PC-9 (cell line): ENCODE measurements around the gene CAB39L. TPM values are rescaled to one million over a fixed set of nuclear protein-coding genes. Genes with fewer than 3 reads are reported as not detected.

ENCODE experiments used
- BruUV-seq: library from RNA; stranded (reverse); fragments of 400-500 nt; replicated peaks from 2 replicates; lab custom pipeline; 2021; lab: Mats Ljungman, UMichigan
- CTCF ChIA-PET: fragments of 300-600 bp; sonication (Branson Sonifier 250); formaldehyde crosslinking; loops from one replicate; lab custom pipeline; 2022; ENCODE audit warnings: antibody characterized with exemption; lab: Charles Lee
- POLR2A ChIA-PET: fragments of 300-600 bp; sonication (Branson Sonifier 250); formaldehyde crosslinking; loops from one replicate; lab custom pipeline; 2022; ENCODE audit warnings: antibody characterized with exemption; ENCODE audit not compliant: unreplicated experiment; lab: Charles Lee
- DNase-seq, 2 experiments: peaks; one replicate each; pipeline versions ENCODE4 v3.0.0 to v3.0.0-alpha.2; 2015 to 2022; ENCODE audit warnings: mixed read lengths in 1 of 2
- H2AFZ ChIP-seq: fragments of 200-600 bp; sonication (generic); 2 replicates; pipeline ENCODE4 v1.8.1; 2017; ENCODE audit warnings: antibody characterized with exemption
- H3F3A ChIP-seq: fragments of 200-600 bp; sonication (generic); 2 replicates; pipeline ENCODE4 v1.8.1; 2017; ENCODE audit warnings: antibody characterized with exemption, mild to moderate bottlenecking, low read depth; ENCODE audit not compliant: insufficient read depth
- H3K27ac ChIP-seq: fragments of 200-600 bp; sonication (generic); 2 replicates; pipeline ENCODE4 v1.6.1; 2016; ENCODE audit warnings: mixed run types
- H3K27me3 ChIP-seq: fragments of 200-600 bp; sonication (generic); 2 replicates; pipeline ENCODE4 v1.6.1; 2016; ENCODE audit warnings: low read depth, mixed run types; ENCODE audit not compliant: insufficient read depth
- H3K36me3 ChIP-seq: fragments of 200-600 bp; sonication (generic); 2 replicates; pipeline ENCODE4 v1.6.1; 2016; ENCODE audit warnings: low read depth, mixed run types
- H3K4me1 ChIP-seq: fragments of 200-600 bp; sonication (generic); replicated peaks from 2 replicates; pipeline ENCODE4 v1.6.1; 2016; ENCODE audit warnings: mixed run types; ENCODE audit not compliant: insufficient read depth
- H3K4me2 ChIP-seq: fragments of 200-600 bp; sonication (generic); 2 replicates; pipeline ENCODE4 v1.6.1; 2017; ENCODE audit warnings: mixed run types
- H3K4me3 ChIP-seq: fragments of 200-600 bp; sonication (generic); 2 replicates; pipeline ENCODE4 v1.6.1; 2016; ENCODE audit warnings: mixed run types
- H3K79me2 ChIP-seq: fragments of 200-600 bp; sonication (generic); 2 replicates; pipeline ENCODE4 v1.6.1; 2017; ENCODE audit warnings: low read depth, mixed run types
- H3K9me2 ChIP-seq: fragments of 200-600 bp; sonication (generic); 2 replicates; pipeline ENCODE4 v1.8.1; 2017; ENCODE audit warnings: mild to moderate bottlenecking; ENCODE audit not compliant: insufficient read depth
- H3K9me3 ChIP-seq: fragments of 200-600 bp; sonication (generic); 2 replicates; pipeline ENCODE4 v1.8.1; 2016; ENCODE audit warnings: low read depth; ENCODE audit not compliant: insufficient read depth
- H4K20me1 ChIP-seq: fragments of 200-600 bp; sonication (generic); 2 replicates; pipeline ENCODE4 v1.8.1; 2017; ENCODE audit not compliant: insufficient read depth
- CTCF ChIP-seq: fragments of 200-600 bp; sonication (generic); conservative IDR thresholded peaks from 2 replicates; pipeline ENCODE4 v1.6.1; 2017; ENCODE audit warnings: mixed run types, antibody characterized with exemption, mild to moderate bottlenecking, moderate library complexity
- EZH2 ChIP-seq: fragments of 200-600 bp; sonication (generic); IDR thresholded peaks from 2 replicates; pipeline ENCODE4 v1.8.0; 2017; ENCODE audit warnings: antibody characterized with exemption, low read depth
- intact Hi-C: fragments of 100-400 bp; cut with micrococcal nuclease; formaldehyde crosslinking; loops from one replicate; pipeline ENCODE4 v1.10.0; 2022; ENCODE audit not compliant: unreplicated experiment
- total RNA-seq: library from RNA; stranded (reverse); gene quantifications from 2 replicates; pipeline ENCODE4 v1.2.3, GENCODE V29; 2021

The CAB39L gene
- total RNA-seq, 1 experiment from 2014 or later = 10.7 TPM

- no peak overlapping the region for H3K4me2 ChIP-seq
- H3K79me2 ChIP-seq = no peaks in the 10 kb centered on the region
- H3K4me1 ChIP-seq = no peaks in the 10 kb centered on the region
- no peaks in the 10 kb centered on the region for H4K20me1 ChIP-seq
- intact Hi-C loops = no loop called here
- no peak overlapping the region for H3K4me3 ChIP-seq
- no peaks in the 10 kb centered on the region for H3K9me3 ChIP-seq
- ChIA-PET CTCF (no interaction called here), POLR2A (no interaction called here)
- 0 out of 2 replicates have a peak, but pooled peaks cover 3% of the 10 kb centered on the region for H3K9me2 ChIP-seq
- DNase-seq = no peak
- H3K27ac ChIP-seq = no peak overlapping the region
- no TSS peak for BruUV-seq
- no peaks in the 10 kb centered on the region for H3F3A ChIP-seq
- H2AFZ ChIP-seq = no peak overlapping the region
- TF ChIP-seq EZH2 = no peak
- no peak for TF ChIP-seq CTCF
- H3K36me3 ChIP-seq = no peaks in the 10 kb centered on the region
- no peaks in the 10 kb centered on the region for H3K27me3 ChIP-seq
Measured at GRCh38 chr13:49410006-49410405, 33.9 kb downstream of the CAB39L start.

GRCh38 chr13:49409008-49409407, 34.9 kb downstream of the CAB39L start:
- Histone ChIP-seq H3F3A (no peaks in the 10 kb centered on the region), H3K27ac (no peak overlapping the region), H3K9me3 (no peaks in the 10 kb centered on the region), H3K9me2 (0 out of 2 replicates have a peak, but pooled peaks cover 3% of the 10 kb centered on the region), H3K4me2 (no peak overlapping the region), H3K4me1 (no peaks in the 10 kb centered on the region), H3K27me3 (no peaks in the 10 kb centered on the region), H3K79me2 (no peaks in the 10 kb centered on the region), H4K20me1 (no peaks in the 10 kb centered on the region), H2AFZ (no peak overlapping the region), H3K4me3 (no peak overlapping the region), H3K36me3 (no peaks in the 10 kb centered on the region)
- no peak for DNase-seq
- CTCF ChIA-PET = interaction anchor here (0.6 kb wide), 1 partner anchor 567 kb away, joined by 3 read pairs; no protein-coding TSS in a partner anchor
- intact Hi-C loops = no loop called here
- POLR2A ChIA-PET = no interaction called here
- no TSS peak for BruUV-seq
- TF ChIP-seq EZH2 (no peak), CTCF (no peak)

- Histone ChIP-seq H3F3A (no peaks in the 10 kb centered on the region), H3K27me3 (no peaks in the 10 kb centered on the region), H3K4me2 (no peak overlapping the region), H4K20me1 (no peaks in the 10 kb centered on the region), H3K4me1 (no peaks in the 10 kb centered on the region), H3K9me3 (no peaks in the 10 kb centered on the region), H3K36me3 (no peaks in the 10 kb centered on the region), H3K27ac (no peak overlapping the region), H3K9me2 (0 out of 2 replicates have a peak, but pooled peaks cover 3% of the 10 kb centered on the region), H3K79me2 (no peaks in the 10 kb centered on the region), H2AFZ (no peak overlapping the region), H3K4me3 (no peak overlapping the region)
- ChIA-PET POLR2A (no interaction called here), CTCF (interaction anchor here (0.7 kb wide), 1 partner anchor 27 kb away, joined by 8 read pairs; no protein-coding TSS in a partner anchor)
- intact Hi-C loops = no loop called here
- no TSS peak for BruUV-seq
- DNase-seq = no peak
- TF ChIP-seq CTCF = no peak
- TF ChIP-seq EZH2 = no peak
Measured at GRCh38 chr13:49407936-49408335, 35.9 kb downstream of the CAB39L start.
